K562 (cell line): Measurements from ENCODE around the gene SLC1A3. TPM values are rescaled to one million over a fixed set of nuclear protein-coding genes. Genes with fewer than 3 reads are reported as not detected.
A peak's percentile ranks its signal among the peaks of the same experiment; 100 is the strongest.

Source experiments
- BACH1 ChIP-seq: fragments of 200-800 bp; sonication (Bioruptor generic); IDR thresholded peaks from 2 replicates; pipeline ENCODE4 v1.6.1; 2016; ENCODE audit warnings: missing genetic modification characterization, missing compliant biosample characterization
- CC2D1A ChIP-seq: fragments of 450-650 bp; IDR thresholded peaks from 2 replicates; pipeline ENCODE4 v1.6.1; 2017; ENCODE audit warnings: mild to moderate bottlenecking
- CHD4 ChIP-seq: fragments of 200-600 bp; sonication (generic); IDR thresholded peaks from 3 replicates; pipeline ENCODE4 v1.6.1; 2012; ENCODE audit warnings: low read depth, mild to moderate bottlenecking, mixed read lengths, low read length, inconsistent platforms; ENCODE audit not compliant: insufficient read depth, insufficient replicate concordance, poor library complexity, severe bottlenecking
- CTCFL ChIP-seq: IDR thresholded peaks from 2 replicates; pipeline ENCODE4 v1.6.1; 2011; ENCODE audit warnings: borderline replicate concordance, low read depth, mild to moderate bottlenecking, moderate library complexity, low read length; ENCODE audit not compliant: insufficient read depth, poor library complexity, severe bottlenecking
- HCFC1 ChIP-seq: IDR thresholded peaks from 2 replicates; pipeline ENCODE4 v1.6.1; 2012; ENCODE audit warnings: low read depth, low read length, improper control_type of control experiment
- NR3C1 ChIP-seq: sonication (generic); formaldehyde crosslinking; IDR thresholded peaks from 2 replicates; pipeline ENCODE4 v1.8.1; 2022; ENCODE audit warnings: missing genetic modification reagents
- PATZ1 ChIP-seq: fragments of 250-450 bp; sonication (Bioruptor Pico); IDR thresholded peaks from 2 replicates; pipeline ENCODE4 v1.5.0; 2020; ENCODE audit warnings: mild to moderate bottlenecking, borderline replicate concordance
- SMARCA4 ChIP-seq: fragments of 450-650 bp; IDR thresholded peaks from 2 replicates; pipeline ENCODE4 v1.6.1; 2016
- SMARCB1 ChIP-seq: IDR thresholded peaks from 2 replicates; pipeline ENCODE4 v1.6.1; 2011; ENCODE audit warnings: improper control_type of control experiment, low read depth; ENCODE audit not compliant: insufficient read length
- TAF7 ChIP-seq: fragments of 450-650 bp; IDR thresholded peaks from 2 replicates; pipeline ENCODE4 v1.6.1; 2016; ENCODE audit warnings: missing genetic modification characterization, missing compliant biosample characterization
- USF1 ChIP-seq: sonication (generic); formaldehyde crosslinking; IDR thresholded peaks from 2 replicates; pipeline ENCODE4 v1.9.0; 2022; ENCODE audit warnings: mild to moderate bottlenecking, missing genetic modification reagents
- ZNF512 ChIP-seq: IDR thresholded peaks from 2 replicates; pipeline ENCODE4 v1.6.1; 2016; ENCODE audit warnings: missing genetic modification characterization, missing compliant biosample characterization
- polyA plus RNA-seq, 8 experiments: library from polyadenylated mRNA; depleted of rRNA in 4 of 8; stranded (reverse) in 5 of 8; unstranded in 3 of 8; fragments of >200 nt; fragmentation: Nextera tagmentation in 2 of 8; fragmentation: Illumina TruSeq in 1 of 8; extraction: Ambion mirVana in 2 of 8; extraction: Trizol in 1 of 8; gene quantifications; 2 replicates each; pipeline versions ENCODE4 v1.2.1 to v1.2.3, GENCODE V29; 2011 to 2014; ENCODE audit warnings: inconsistent platforms in 1 of 8, missing spikeins in 1 of 8
- total RNA-seq, 7 experiments: library from RNA; depleted of rRNA in 6 of 7; stranded (reverse); fragments of >200 nt in 6 of 7; fragmentation: Illumina TruSeq in 2 of 7; extraction: Trizol in 2 of 7; gene quantifications; 2 replicates each; pipeline versions ENCODE4 v1.2.1 to v1.2.3, GENCODE V29; 2011 to 2021; ENCODE audit warnings: low replicate concordance in 1 of 7

The SLC1A3 gene
- total and polyA plus RNA-seq, 9 of the 15 experiments (the other 6 are each of a cell fraction or from before 2014, with no cell fraction given), result 0.13 TPM; not detected in 8

- no peak for TF ChIP-seq ZNF512 (tag)
- TF ChIP-seq CC2D1A, result no peak
- TF ChIP-seq TAF7 (tag), result no peak
- TF ChIP-seq SMARCA4, result no peak
- no peak for TF ChIP-seq NR3C1 (CRISPR knock-in tag)
- no peak for TF ChIP-seq BACH1 (tag)
- no peak for TF ChIP-seq HCFC1
- no peak for TF ChIP-seq USF1 (CRISPR knock-in tag)
- TF ChIP-seq CHD4, result no peak
- no peak for TF ChIP-seq SMARCB1
- TF ChIP-seq PATZ1, result no peak
- peak; percentile 84 for TF ChIP-seq CTCFL
These were observed 83.9 kb downstream of the SLC1A3 start (continued) for GRCh38 chr5:36690041-36690961.
